Activated T-cell treated with anti-CD3 and anti-CD28 coated beads, Interleukin-2, amount 50 U/mL, for 72 hours (primary cell): ENCODE measurements around the gene TERF2IP. TPM values are rescaled to one million over a fixed set of nuclear protein-coding genes. Genes with fewer than 3 reads are reported as not detected.

ENCODE experiments used
- ATAC-seq, 2 donors: fragments of 150-1000 bp; cut with Tn5 transposase; replicated peaks in 1 of 2; 2 replicates each; pipeline ENCODE4 v1.10.0; 2021; ENCODE audit warnings: moderate library complexity in 2 of 2, mild to moderate bottlenecking in 1 of 2
- DNase-seq, 2 donors: peaks; one replicate each; pipeline ENCODE4 v3.0.0; 2021 to 2022; ENCODE audit warnings: mixed read lengths in 1 of 2
- H3K27ac Mint-ChIP-seq: one replicate; pipeline ENCODE4 v1.8.0; 2022; ENCODE audit warnings: mild to moderate bottlenecking, moderate library complexity, mixed read lengths
- H3K27me3 Mint-ChIP-seq: one replicate; pipeline ENCODE4 v1.8.0; 2022; ENCODE audit warnings: low read depth, mixed read lengths
- H3K36me3 Mint-ChIP-seq, 2 donors: one replicate each; pipeline ENCODE4 v1.8.0; 2022; ENCODE audit warnings: mixed read lengths in 2 of 2, mild to moderate bottlenecking in 1 of 2; ENCODE audit not compliant: insufficient read depth in 2 of 2
- H3K4me1 Mint-ChIP-seq: one replicate; pipeline ENCODE4 v1.8.0; 2022; ENCODE audit warnings: low read depth, mixed read lengths
- H3K4me3 Mint-ChIP-seq, 2 donors: one replicate each; pipeline ENCODE4 v1.8.0; 2022; ENCODE audit warnings: mild to moderate bottlenecking in 2 of 2, mixed read lengths in 2 of 2, moderate library complexity in 2 of 2
- H3K9me3 Mint-ChIP-seq, 2 donors: one replicate each; pipeline ENCODE4 v1.8.0; 2022; ENCODE audit warnings: mixed read lengths in 2 of 2
- total RNA-seq, 2 donors: library from RNA; stranded (reverse); gene quantifications; one replicate each; pipeline ENCODE4 v1.2.3, GENCODE V29; 2022

Gene TERF2IP
- total RNA-seq, 2 donors from 2014 or later, result 69.3 to 71.6 TPM

DNA sequence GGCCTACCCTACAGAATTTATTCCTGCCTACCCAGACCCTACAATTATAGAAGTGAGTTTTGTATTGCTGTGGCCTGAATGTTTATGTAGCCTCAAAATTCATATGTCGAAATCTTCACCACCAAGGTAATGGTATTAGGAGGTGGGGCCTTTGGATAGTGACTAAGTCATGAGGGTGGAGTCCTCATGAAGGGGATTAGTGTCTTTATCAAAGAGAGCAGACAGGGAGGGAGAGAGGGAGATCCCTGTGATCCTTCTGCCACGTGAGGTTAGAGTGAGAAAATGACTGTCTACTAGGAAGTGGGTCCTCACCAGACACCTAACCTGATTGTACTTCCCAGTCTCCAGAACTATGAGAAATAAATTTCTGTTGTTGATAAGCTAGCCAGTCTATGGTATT is 54.7 kb downstream of the TERF2IP start:
- H3K4me3 Mint-ChIP-seq, result no peak overlapping the region
- H3K9me3 Mint-ChIP-seq, result no peaks in the 10 kb centered on the region

DNA sequence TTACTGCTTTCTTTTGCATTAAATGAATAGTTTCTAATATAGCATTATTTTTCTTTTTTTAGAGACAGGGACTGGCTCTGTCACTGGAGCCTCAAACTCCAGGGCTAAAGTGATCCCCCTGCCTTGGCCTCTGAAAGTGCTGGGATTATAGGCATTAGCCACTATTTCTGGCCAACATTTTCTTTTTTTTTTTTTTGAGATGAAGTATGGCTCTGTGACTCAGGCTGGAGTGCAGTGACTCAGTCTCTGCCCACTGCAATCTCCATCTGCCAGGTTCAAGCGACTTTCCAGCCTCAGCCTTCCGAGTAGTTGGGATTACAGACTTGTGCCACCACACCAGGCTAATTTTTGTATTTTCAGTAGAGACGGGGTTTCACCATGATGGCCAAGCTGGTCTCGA is 55.7 kb downstream of the TERF2IP start:
- H3K27me3 Mint-ChIP-seq, result peaks cover 6% of the 10 kb centered on the region
- no peaks in the 10 kb centered on the region for H3K36me3 Mint-ChIP-seq
- DNase-seq, result no peak
- no peaks in the 10 kb centered on the region for H3K9me3 Mint-ChIP-seq
- no peak for ATAC-seq
- no peaks in the 10 kb centered on the region for H3K4me1 Mint-ChIP-seq
- H3K4me3 Mint-ChIP-seq, result no peak overlapping the region
- H3K27ac Mint-ChIP-seq, result no peak overlapping the region

More for the DNA sequence above, 54.7 kb downstream of the TERF2IP start:
- Mint-ChIP-seq H3K27me3 (peaks cover 6% of the 10 kb centered on the region), H3K4me1 (no peaks in the 10 kb centered on the region), H3K27ac (no peak overlapping the region), H3K36me3 (no peaks in the 10 kb centered on the region)
- DNase-seq (no peak), ATAC-seq (no peak)

Other genes with a start within 250 kb of the TERF2IP start
- 10 to 100 TPM; 25.7 to 32.1 TPM for gene CFDP1, start 214.3 kb upstream of the TERF2IP start, total RNA-seq
- 10 to 100 TPM; 34.8 to 34.9 TPM for gene TMEM170A, start 183.1 kb upstream of the TERF2IP start, total RNA-seq
- gene CHST6, start 152.3 kb upstream of the TERF2IP start, total RNA-seq, result under 1 TPM; 0.07 TPM
- gene CHST5, start 111.7 kb upstream of the TERF2IP start, total RNA-seq, result under 1 TPM in 1 of 2 donors, not detected in 1; 0.82 TPM
- gene TMEM231, start 91.5 kb upstream of the TERF2IP start, total RNA-seq, result 1 to 10 TPM; 3.5 to 9.6 TPM
- 10 to 100 TPM; 64.4 to 77.3 TPM for gene GABARAPL2, start 81.4 kb upstream of the TERF2IP start, total RNA-seq
- gene ADAT1, start 24.5 kb upstream of the TERF2IP start, total RNA-seq, result 10 to 100 TPM; 38.2 to 60.5 TPM
- 100 to 1,000 TPM; 189 to 191 TPM for gene KARS1, start 108 bp upstream of the TERF2IP start, total RNA-seq
- not detected for gene CPHXL2, start 29.2 kb downstream of the TERF2IP start, total RNA-seq
- not detected for gene DUXB, start 53.7 kb downstream of the TERF2IP start, total RNA-seq
- gene CPHXL, start 78.7 kb downstream of the TERF2IP start, total RNA-seq, result not detected